Urinary bladder (tissue), 4 donors: ENCODE data around the gene ZNF425. TPM values are rescaled to one million over a fixed set of nuclear protein-coding genes. Genes with fewer than 3 reads are reported as not detected.
"Not testable (repeated sequence)": the region's sequence is repeated elsewhere in the genome, so short reads cannot be mapped to it uniquely, and the experiment has no call there.

Experiments
- DNase-seq: peaks from one replicate; pipeline ENCODE4 v3.0.0-alpha.2; 2015; ENCODE audit errors: extremely low spot score
- H3K27ac ChIP-seq: one replicate; pipeline ENCODE4 v1.5.1; 2013; ENCODE audit warnings: low read depth, mild to moderate bottlenecking, moderate library complexity
- H3K36me3 ChIP-seq: one replicate; pipeline ENCODE4 v1.6.1; 2013; ENCODE audit warnings: mild to moderate bottlenecking, moderate library complexity; ENCODE audit not compliant: insufficient read depth
- H3K4me1 ChIP-seq: one replicate; pipeline ENCODE4 v1.6.1; 2013; ENCODE audit warnings: mild to moderate bottlenecking, moderate library complexity; ENCODE audit not compliant: insufficient read depth
- H3K4me3 ChIP-seq: one replicate; pipeline ENCODE4 v1.5.1; 2013; ENCODE audit warnings: low read depth, low read length
- WGBS: extraction: QIAGEN DNeasy Blood & Tissue Kit; methylation state at CpG from one replicate; pipeline ENCODE4 v1.1.7; 2013; 5-methylcytosine and 5-hydroxymethylcytosine counted together
- polyA plus RNA-seq: library from polyadenylated mRNA; stranded (reverse); fragments of 200-250 nt; gene quantifications from one replicate; pipeline ENCODE4 v1.2.3, GENCODE V29; 2013
- total RNA-seq: library from RNA; depleted of rRNA; stranded (reverse); fragments of >200 nt; gene quantifications from one replicate; pipeline ENCODE4 v1.2.3, GENCODE V29; 2014
- donor health status: healthy with polysubstance abuse.
- donor health status: healthy.

Gene ZNF425
- total and polyA plus RNA-seq, 2 donors, result 2.7 to 4.9 TPM

- no peaks in the 10 kb centered on the region for H3K36me3 ChIP-seq
- no peak overlapping the region for H3K27ac ChIP-seq
- 98% methylated on average over 2 of the region's 2 CpGs for WGBS
- no peak overlapping the region for H3K4me3 ChIP-seq
- no peak for DNase-seq
- no peaks in the 10 kb centered on the region for H3K4me1 ChIP-seq
These were observed 50.8 kb downstream of the ZNF425 start for GRCh38 chr7:149075286-149075685.

GRCh38 chr7:149074116-149074885 is 51.8 kb downstream of the ZNF425 start:
- DNase-seq, result no peak
- Histone ChIP-seq H3K27ac (no peak overlapping the region), H3K4me3 (no peak overlapping the region), H3K36me3 (no peaks in the 10 kb centered on the region), H3K4me1 (no peaks in the 10 kb centered on the region)
- WGBS, result 80% methylated on average over 3 of the region's 3 CpGs

- Histone ChIP-seq H3K27ac (no peak overlapping the region), H3K36me3 (no peaks in the 10 kb centered on the region), H3K4me3 (no peak overlapping the region), H3K4me1 (no peaks in the 10 kb centered on the region)
- DNase-seq, result no peak
- WGBS, result 92% methylated on average over 4 of the region's 4 CpGs
These were observed 53.7 kb downstream of the ZNF425 start for GRCh38 chr7:149072438-149072775.

GRCh38 chr7:149071641-149072437 is 54.3 kb downstream of the ZNF425 start:
- 71% methylated on average over 46 of the region's 46 CpGs for WGBS
- Histone ChIP-seq H3K4me3 (no peak overlapping the region), H3K4me1 (no peaks in the 10 kb centered on the region), H3K27ac (no peak overlapping the region), H3K36me3 (no peaks in the 10 kb centered on the region)
- DNase-seq, result no peak

- Histone ChIP-seq H3K27ac (no peak overlapping the region), H3K36me3 (no peaks in the 10 kb centered on the region), H3K4me1 (no peaks in the 10 kb centered on the region), H3K4me3 (no peak overlapping the region)
- DNase-seq, result no peak
- WGBS, result 95% methylated on average over 29 of the region's 29 CpGs
These were observed 54.9 kb downstream of the ZNF425 start for GRCh38 chr7:149071182-149071635.

GRCh38 chr7:149070372-149071125 is 55.6 kb downstream of the ZNF425 start:
- Histone ChIP-seq H3K4me3 (no peak overlapping the region), H3K4me1 (no peaks in the 10 kb centered on the region), H3K36me3 (no peaks in the 10 kb centered on the region), H3K27ac (no peak overlapping the region)
- DNase-seq, result no peak
- WGBS, result 95% methylated on average over 31 of the region's 31 CpGs

GRCh38 chr7:149067869-149068268 is 58.3 kb downstream of the ZNF425 start:
- Histone ChIP-seq H3K36me3 (no peaks in the 10 kb centered on the region), H3K4me3 (no peak overlapping the region), H3K27ac (no peak overlapping the region), H3K4me1 (no peaks in the 10 kb centered on the region)
- 79% methylated on average over 4 of the region's 4 CpGs for WGBS
- no peak for DNase-seq

GRCh38 chr7:149063476-149063875 is 62.6 kb downstream of the ZNF425 start:
- Histone ChIP-seq H3K36me3 (no peaks in the 10 kb centered on the region), H3K4me3 (no peak overlapping the region), H3K4me1 (no peaks in the 10 kb centered on the region), H3K27ac (no peak overlapping the region)
- no peak for DNase-seq

- 86% methylated on average over 10 of the region's 10 CpGs for WGBS
- not testable (repeated sequence) for H3K4me1 ChIP-seq, DNase-seq, H3K36me3 ChIP-seq, H3K27ac ChIP-seq, H3K4me3 ChIP-seq
These were observed 63.8 kb downstream of the ZNF425 start for GRCh38 chr7:149062217-149062899.

- no peaks in the 10 kb centered on the region for H3K4me1 ChIP-seq
- H3K27ac ChIP-seq, result no peak overlapping the region
- H3K4me3 ChIP-seq, result no peak overlapping the region
- DNase-seq, result no peak
- WGBS, result 23% methylated on average over 1 of the region's 1 CpG
- no peaks in the 10 kb centered on the region for H3K36me3 ChIP-seq
These were observed 66.0 kb downstream of the ZNF425 start for GRCh38 chr7:149060156-149060555.

- Histone ChIP-seq H3K4me3 (no peak overlapping the region), H3K4me1 (no peaks in the 10 kb centered on the region), H3K27ac (no peak overlapping the region), H3K36me3 (no peaks in the 10 kb centered on the region)
- DNase-seq, result no peak
- 90% methylated on average over 8 of the region's 8 CpGs for WGBS
These were observed 72.2 kb downstream of the ZNF425 start for GRCh38 chr7:149053885-149054284.

- H3K4me3 ChIP-seq, result no peak overlapping the region
- H3K36me3 ChIP-seq, result no peaks in the 10 kb centered on the region
- 89% methylated on average over 1 of the region's 1 CpG for WGBS
- DNase-seq, result no peak
- no peaks in the 10 kb centered on the region for H3K4me1 ChIP-seq
- no peak overlapping the region for H3K27ac ChIP-seq
These were observed 72.7 kb downstream of the ZNF425 start for GRCh38 chr7:149053384-149053783.
